PC-9 (cell line): Measurements from ENCODE around the gene MCM5. TPM values are rescaled to one million over a fixed set of nuclear protein-coding genes. Genes with fewer than 3 reads are reported as not detected.

Experiments used
- BruUV-seq: library from RNA; stranded (reverse); fragments of 400-500 nt; replicated peaks from 2 replicates; lab custom pipeline; 2021; lab: Mats Ljungman, UMichigan
- CTCF ChIA-PET: fragments of 300-600 bp; sonication (Branson Sonifier 250); formaldehyde crosslinking; loops from one replicate; lab custom pipeline; 2022; ENCODE audit warnings: antibody characterized with exemption; lab: Charles Lee
- POLR2A ChIA-PET: fragments of 300-600 bp; sonication (Branson Sonifier 250); formaldehyde crosslinking; loops from one replicate; lab custom pipeline; 2022; ENCODE audit warnings: antibody characterized with exemption; ENCODE audit not compliant: unreplicated experiment; lab: Charles Lee
- DNase-seq, 2 experiments: peaks; one replicate each; pipeline versions ENCODE4 v3.0.0 to v3.0.0-alpha.2; 2015 to 2022; ENCODE audit warnings: mixed read lengths in 1 of 2
- H2AFZ ChIP-seq: fragments of 200-600 bp; sonication (generic); 2 replicates; pipeline ENCODE4 v1.8.1; 2017; ENCODE audit warnings: antibody characterized with exemption
- H3F3A ChIP-seq: fragments of 200-600 bp; sonication (generic); 2 replicates; pipeline ENCODE4 v1.8.1; 2017; ENCODE audit warnings: antibody characterized with exemption, mild to moderate bottlenecking, low read depth; ENCODE audit not compliant: insufficient read depth
- H3K27ac ChIP-seq: fragments of 200-600 bp; sonication (generic); 2 replicates; pipeline ENCODE4 v1.6.1; 2016; ENCODE audit warnings: mixed run types
- H3K27me3 ChIP-seq: fragments of 200-600 bp; sonication (generic); 2 replicates; pipeline ENCODE4 v1.6.1; 2016; ENCODE audit warnings: low read depth, mixed run types; ENCODE audit not compliant: insufficient read depth
- H3K36me3 ChIP-seq: fragments of 200-600 bp; sonication (generic); 2 replicates; pipeline ENCODE4 v1.6.1; 2016; ENCODE audit warnings: low read depth, mixed run types
- H3K4me1 ChIP-seq: fragments of 200-600 bp; sonication (generic); replicated peaks from 2 replicates; pipeline ENCODE4 v1.6.1; 2016; ENCODE audit warnings: mixed run types; ENCODE audit not compliant: insufficient read depth
- H3K4me2 ChIP-seq: fragments of 200-600 bp; sonication (generic); 2 replicates; pipeline ENCODE4 v1.6.1; 2017; ENCODE audit warnings: mixed run types
- H3K4me3 ChIP-seq: fragments of 200-600 bp; sonication (generic); 2 replicates; pipeline ENCODE4 v1.6.1; 2016; ENCODE audit warnings: mixed run types
- H3K79me2 ChIP-seq: fragments of 200-600 bp; sonication (generic); 2 replicates; pipeline ENCODE4 v1.6.1; 2017; ENCODE audit warnings: low read depth, mixed run types
- H3K9me2 ChIP-seq: fragments of 200-600 bp; sonication (generic); 2 replicates; pipeline ENCODE4 v1.8.1; 2017; ENCODE audit warnings: mild to moderate bottlenecking; ENCODE audit not compliant: insufficient read depth
- H3K9me3 ChIP-seq: fragments of 200-600 bp; sonication (generic); 2 replicates; pipeline ENCODE4 v1.8.1; 2016; ENCODE audit warnings: low read depth; ENCODE audit not compliant: insufficient read depth
- H4K20me1 ChIP-seq: fragments of 200-600 bp; sonication (generic); 2 replicates; pipeline ENCODE4 v1.8.1; 2017; ENCODE audit not compliant: insufficient read depth
- CTCF ChIP-seq: fragments of 200-600 bp; sonication (generic); conservative IDR thresholded peaks from 2 replicates; pipeline ENCODE4 v1.6.1; 2017; ENCODE audit warnings: mixed run types, antibody characterized with exemption, mild to moderate bottlenecking, moderate library complexity
- EZH2 ChIP-seq: fragments of 200-600 bp; sonication (generic); IDR thresholded peaks from 2 replicates; pipeline ENCODE4 v1.8.0; 2017; ENCODE audit warnings: antibody characterized with exemption, low read depth
- intact Hi-C: fragments of 100-400 bp; cut with micrococcal nuclease; formaldehyde crosslinking; loops from one replicate; pipeline ENCODE4 v1.10.0; 2022; ENCODE audit not compliant: unreplicated experiment
- total RNA-seq: library from RNA; stranded (reverse); gene quantifications from 2 replicates; pipeline ENCODE4 v1.2.3, GENCODE V29; 2021

The MCM5 gene
- total RNA-seq, 1 experiment from 2014 or later = 115 TPM

- TF ChIP-seq CTCF = no peak
- no peak for TF ChIP-seq EZH2
- Histone ChIP-seq H3K4me1 (peaks cover 10% of the 10 kb centered on the region), H3K9me2 (no peaks in the 10 kb centered on the region), H4K20me1 (no peaks in the 10 kb centered on the region), H3K79me2 (no peaks in the 10 kb centered on the region), H3K27ac (no peak overlapping the region), H3K36me3 (no peaks in the 10 kb centered on the region), H3K27me3 (no peaks in the 10 kb centered on the region), H3K4me3 (no peak overlapping the region), H2AFZ (no peak overlapping the region), H3K4me2 (no peak overlapping the region), H3F3A (peaks cover 20% of the 10 kb centered on the region; the same call in 1 of the 2 replicates), H3K9me3 (no peaks in the 10 kb centered on the region; the same call in 1 of the 2 replicates)
- ChIA-PET CTCF (no interaction called here), POLR2A (no interaction called here)
- intact Hi-C loops = no loop called here
- DNase-seq = no peak
- no TSS peak for BruUV-seq
Measured at GRCh38 chr22:35460688-35461087, 60.7 kb downstream of the MCM5 start.

- H3K27ac ChIP-seq = no peak overlapping the region
- no peaks in the 10 kb centered on the region for H3K27me3 ChIP-seq
- H2AFZ ChIP-seq = no peak overlapping the region
- H3F3A ChIP-seq = peaks cover 8% of the 10 kb centered on the region; the same call in 1 of the 2 replicates
- intact Hi-C loops = no loop called here
- BruUV-seq = no TSS peak
- H3K36me3 ChIP-seq = no peaks in the 10 kb centered on the region
- H4K20me1 ChIP-seq = no peaks in the 10 kb centered on the region
- H3K4me1 ChIP-seq = peaks cover 10% of the 10 kb centered on the region
- H3K4me3 ChIP-seq = no peak overlapping the region
- no peaks in the 10 kb centered on the region for H3K9me2 ChIP-seq
- H3K4me2 ChIP-seq = no peak overlapping the region
- ChIA-PET POLR2A (no interaction called here), CTCF (no interaction called here)
- H3K79me2 ChIP-seq = no peaks in the 10 kb centered on the region
- TF ChIP-seq CTCF = no peak
- no peak for TF ChIP-seq EZH2
- no peak for DNase-seq
- H3K9me3 ChIP-seq = no peaks in the 10 kb centered on the region; the same call in 1 of the 2 replicates
Measured at GRCh38 chr22:35462498-35463230, 62.7 kb downstream of the MCM5 start.

- no peak for DNase-seq
- H4K20me1 ChIP-seq = no peaks in the 10 kb centered on the region
- intact Hi-C loops = no loop called here
- no peaks in the 10 kb centered on the region for H3K36me3 ChIP-seq
- H3K4me3 ChIP-seq = no peak overlapping the region
- ChIA-PET POLR2A (no interaction called here), CTCF (no interaction called here)
- TF ChIP-seq EZH2 (no peak), CTCF (no peak)
- no peak overlapping the region for H2AFZ ChIP-seq
- BruUV-seq = no TSS peak
- peaks cover 15% of the 10 kb centered on the region for H3K4me1 ChIP-seq
- no peak overlapping the region for H3K4me2 ChIP-seq
- no peaks in the 10 kb centered on the region for H3K9me2 ChIP-seq
- H3K27me3 ChIP-seq = no peaks in the 10 kb centered on the region
- H3F3A ChIP-seq = peaks cover 10% of the 10 kb centered on the region; the same call in 1 of the 2 replicates
- H3K9me3 ChIP-seq = no peaks in the 10 kb centered on the region; the same call in 1 of the 2 replicates
- H3K27ac ChIP-seq = no peak overlapping the region
- H3K79me2 ChIP-seq = no peaks in the 10 kb centered on the region
Measured at GRCh38 chr22:35463231-35463933, 63.4 kb downstream of the MCM5 start.
